CD4-positive, alpha-beta T cell treated with Interleukin-15 for 1 hour (primary cell): ENCODE results near the gene KCNJ13.
"Not testable (repeated sequence)": the region's sequence is repeated elsewhere in the genome, so short reads cannot be mapped to it uniquely, and the experiment has no call there.

Experiments used
- DNase-seq: peaks from one replicate; pipeline ENCODE4 v3.0.0-alpha.2; 2020

KCNJ13 gene

DNA sequence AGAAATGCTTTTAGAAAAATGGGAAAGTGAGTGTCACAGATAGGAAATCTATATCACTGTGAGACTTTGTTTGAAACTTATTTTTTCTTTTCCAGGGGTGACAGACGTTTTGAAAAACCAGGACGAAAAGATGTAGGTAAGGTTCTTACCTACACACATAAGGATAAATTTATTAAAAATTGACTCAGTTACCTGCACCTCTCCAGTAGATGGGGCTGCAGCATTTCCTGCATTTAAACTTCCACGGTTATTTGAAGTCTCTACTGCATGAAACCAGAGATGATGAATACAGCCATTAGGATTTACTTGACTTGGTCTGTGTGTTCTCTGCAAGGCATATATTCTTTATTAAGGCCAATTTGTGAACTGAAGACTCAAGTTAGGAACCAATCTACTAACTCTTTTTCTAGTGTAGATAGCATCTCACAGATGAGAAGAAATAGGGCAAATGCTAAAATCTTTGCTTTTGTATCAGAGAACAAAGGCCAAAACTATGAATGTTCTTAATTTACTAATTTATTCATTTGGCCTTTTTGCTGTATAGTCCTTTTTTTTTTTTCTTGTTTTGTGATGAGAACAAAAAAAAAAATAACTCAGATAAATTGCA, 15.0 kb downstream of the KCNJ13 start:
- DNase-seq = peak; percentile 23

DNA sequence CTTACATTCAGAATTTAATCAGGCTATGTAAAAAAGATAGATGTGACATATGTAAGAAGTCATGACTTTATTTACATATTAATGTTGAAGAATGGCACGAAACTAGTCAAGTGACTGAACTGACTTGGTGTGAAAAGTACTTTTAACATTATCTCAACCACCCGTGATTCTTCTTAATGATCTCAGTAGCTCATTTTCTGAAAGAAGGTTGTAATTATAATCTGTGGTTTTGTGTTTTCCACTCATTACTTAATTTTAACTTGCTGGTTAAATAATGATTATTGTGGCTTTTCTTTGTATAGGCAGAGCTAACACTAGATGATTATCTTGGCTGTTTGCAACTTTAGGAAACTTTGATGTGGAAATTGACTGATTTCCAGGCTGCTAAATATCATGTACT, 18.5 kb downstream of the KCNJ13 start:
- no peak for DNase-seq

DNA sequence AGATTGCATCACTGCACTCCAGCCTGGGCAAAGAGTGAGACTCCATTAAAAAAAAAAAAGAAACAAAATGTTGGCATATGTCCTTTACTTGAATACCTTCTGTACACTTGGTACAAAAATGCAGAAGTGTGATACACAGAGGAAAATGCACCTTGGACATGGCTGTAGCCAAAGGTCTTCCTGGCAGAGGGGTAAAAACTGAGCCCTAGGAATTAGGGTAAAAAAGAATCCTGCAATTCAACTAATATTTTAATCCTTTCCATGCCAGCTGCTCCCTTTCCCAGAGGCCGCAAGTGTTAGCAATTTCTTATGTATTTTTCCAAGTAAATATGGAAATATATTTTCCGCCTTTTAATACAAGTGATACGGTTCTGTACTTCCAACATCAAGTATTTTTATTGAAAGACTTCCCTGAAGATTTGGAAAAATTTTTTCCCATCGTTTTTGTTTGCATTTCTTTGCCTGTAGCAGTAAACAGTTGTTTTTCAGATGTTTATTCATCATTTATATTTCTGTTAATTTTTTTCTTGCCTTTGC, 26.2 kb downstream of the KCNJ13 start:
- DNase-seq = no peak

DNA sequence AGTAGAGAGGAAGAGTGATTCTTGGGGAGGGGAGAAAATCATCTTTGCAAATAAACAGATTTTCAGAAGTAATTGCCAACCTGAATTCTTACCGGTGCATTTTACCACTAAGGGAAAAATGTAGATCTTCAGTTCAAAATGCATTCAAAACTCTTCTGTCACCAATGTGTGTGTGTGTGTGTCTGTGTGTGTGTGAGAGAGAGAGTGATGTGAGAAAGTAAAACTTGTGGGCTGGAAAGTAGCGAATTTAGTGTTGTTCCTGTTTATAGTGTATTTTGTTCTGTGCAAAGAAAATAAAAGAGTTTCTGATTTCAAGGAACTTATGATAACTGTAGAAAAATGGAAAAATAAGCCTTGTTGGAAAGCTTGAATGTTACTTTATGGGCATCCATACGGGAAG, 27.0 kb downstream of the KCNJ13 start:
- DNase-seq = no peak

- DNase-seq = no peak
These were observed 28.3 kb downstream of the KCNJ13 start for GRCh38 chr2:232748038-232748437.

GRCh38 chr2:232744963-232745362, 31.4 kb downstream of the KCNJ13 start:
- DNase-seq = no peak

DNA sequence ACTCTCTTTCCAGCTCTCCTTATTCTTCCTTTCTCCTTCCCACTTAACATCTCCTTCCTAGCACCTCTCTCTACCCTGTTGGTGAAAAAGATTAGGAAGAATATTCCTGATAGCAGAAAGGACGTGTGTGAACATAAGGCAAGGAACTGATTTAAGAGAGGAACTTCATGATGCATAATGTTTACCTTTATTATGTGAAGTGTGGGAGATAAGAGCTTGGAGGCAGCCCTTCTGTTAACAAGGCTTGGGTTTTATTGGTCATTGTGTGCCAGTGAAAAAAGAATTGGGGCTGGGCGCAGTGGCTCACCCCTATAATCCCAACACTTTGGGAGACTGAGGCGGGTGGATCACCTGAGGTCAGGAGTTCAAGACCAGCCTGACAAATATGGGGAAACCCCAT, 34.4 kb downstream of the KCNJ13 start:
- DNase-seq = no peak

DNA sequence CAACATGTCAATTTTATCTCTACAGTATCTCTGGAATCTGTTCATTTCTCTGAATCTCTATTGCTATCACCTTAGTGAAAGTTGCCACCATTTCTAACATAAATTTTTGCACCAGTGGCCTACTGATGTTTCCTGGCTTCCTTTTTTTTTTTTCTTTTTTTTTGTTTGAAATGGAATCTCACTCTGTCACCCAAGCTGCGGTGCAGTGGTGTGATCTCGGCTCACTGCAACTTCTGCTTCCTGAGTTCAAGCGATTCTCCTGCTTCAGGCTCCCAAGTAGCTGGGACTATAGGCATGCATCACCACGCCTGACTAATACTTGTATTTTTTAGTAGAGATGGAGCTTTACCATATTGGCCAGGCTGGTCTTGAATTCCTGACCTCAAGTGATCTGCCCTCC, 35.1 kb downstream of the KCNJ13 start:
- DNase-seq = no peak

DNA sequence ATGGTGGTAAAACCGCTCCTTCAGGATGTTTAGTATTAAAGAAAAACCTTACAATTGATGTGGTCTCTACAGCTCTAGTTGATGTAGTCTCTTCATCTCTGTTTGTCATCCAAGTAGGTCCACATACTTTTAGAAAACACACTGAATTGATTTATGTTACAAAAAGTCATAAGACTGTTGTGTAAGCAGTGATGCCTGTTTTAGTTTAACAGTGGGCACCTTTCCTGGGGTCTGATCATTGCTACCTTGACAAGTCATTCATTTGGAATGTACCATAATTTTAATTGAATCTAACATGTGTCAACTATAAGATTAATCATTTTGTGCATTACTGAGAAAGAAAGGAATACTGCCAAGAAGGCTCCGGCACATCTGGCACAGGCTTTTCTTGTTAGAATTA, 44.9 kb downstream of the KCNJ13 start:
- DNase-seq = no peak

GRCh38 chr2:232728785-232729184, 47.6 kb downstream of the KCNJ13 start:
- DNase-seq = no peak

- DNase-seq = no peak
These were observed 53.3 kb downstream of the KCNJ13 start for GRCh38 chr2:232723027-232723426.

DNA sequence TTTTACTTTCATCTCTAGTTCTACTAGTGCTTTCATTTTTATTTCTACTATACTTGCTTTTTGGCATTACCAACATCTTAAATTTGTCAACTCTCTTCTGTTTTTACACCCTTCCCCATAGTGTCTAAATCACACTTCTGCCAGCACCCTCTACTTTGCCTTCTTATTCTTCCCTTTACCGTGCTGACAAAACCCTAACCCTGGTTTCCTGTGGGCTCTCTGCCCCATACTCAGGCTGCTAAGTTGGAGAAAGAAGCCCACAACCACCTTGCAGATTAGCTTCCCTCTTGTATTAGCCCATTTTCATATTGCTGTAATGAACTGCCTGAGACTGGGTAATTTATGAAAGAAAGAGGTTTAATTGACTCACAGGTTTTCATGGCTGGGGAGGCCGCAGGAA, 54.5 kb downstream of the KCNJ13 start:
- DNase-seq = no peak

DNA sequence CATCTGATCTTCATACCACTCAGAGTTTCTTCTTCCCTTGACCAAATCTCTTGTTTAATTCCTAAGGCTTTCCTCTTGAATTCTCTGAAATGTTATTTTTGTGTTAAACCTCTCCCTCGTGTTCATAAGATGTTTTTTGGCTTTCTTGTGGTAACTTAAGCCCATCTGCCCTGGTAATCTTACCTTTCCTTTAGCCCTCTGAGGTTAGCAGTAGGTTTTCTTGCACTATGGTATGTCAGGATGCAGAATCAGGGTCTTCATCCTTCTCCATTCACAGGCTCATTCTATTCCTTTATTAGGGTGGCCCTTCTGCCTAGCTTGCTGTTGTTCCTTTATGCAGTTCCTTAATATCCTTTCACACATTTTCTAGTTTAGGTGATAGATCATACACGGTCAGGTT, 55.1 kb downstream of the KCNJ13 start:
- no peak for DNase-seq

- DNase-seq = not testable (repeated sequence)
These were observed 56.3 kb downstream of the KCNJ13 start for GRCh38 chr2:232720056-232720455.
